ENCODE data around the gene RASA3.

Gene RASA3

DNA sequence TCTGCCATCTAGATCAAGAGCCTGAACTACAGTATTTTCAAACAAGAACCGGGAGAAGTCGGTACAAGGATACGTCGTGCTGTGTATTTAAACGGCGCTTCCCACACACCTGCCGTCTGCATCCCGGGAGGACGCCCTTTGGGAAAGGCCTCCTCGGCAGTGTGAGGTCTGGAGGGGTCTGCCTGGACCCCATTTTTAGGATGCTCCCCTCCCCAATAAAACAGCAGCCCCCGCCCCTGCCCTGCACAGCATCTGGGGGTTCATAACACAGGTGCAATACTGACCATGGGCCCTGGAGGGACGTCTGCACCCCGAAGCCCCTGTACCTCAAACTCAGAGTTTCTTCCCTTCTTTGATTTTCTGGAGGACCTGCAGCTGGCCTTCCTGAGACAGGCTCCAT, 154.4 kb downstream of the RASA3 start:
- H3K36me3 ChIP-seq (ENCODE audit: control insufficient read depth in 4 of 4, insufficient read depth in 4 of 4, low read length in 3 of 4) = peaks cover 4 to 68% (median 36%) of the 10 kb centered on the region in 4 experiments
- DNase-seq = no peak
- ChIA-PET CTCF (no interaction called here), POLR2A (no interaction called here)
- no peaks in the 10 kb centered on the region for H3K9me3 ChIP-seq (ENCODE audit: control extremely low read depth in 1 of 5, control insufficient read depth in 4 of 5, insufficient read depth in 2 of 5, low read depth in 1 of 5, low read length in 4 of 5)
- no peaks in the 10 kb centered on the region for H3K27me3 ChIP-seq (replicated peaks in 2 of 5; ENCODE audit: control insufficient read depth in 4 of 5, insufficient read depth in 5 of 5, low read length in 4 of 5)
- H3K4me1 ChIP-seq (ENCODE audit: control extremely low read depth in 1 of 4, control insufficient read depth in 4 of 4, insufficient read depth in 4 of 4, low read length in 3 of 4) = no peaks in the 10 kb centered on the region
- no peak overlapping the region for H3K27ac ChIP-seq (ENCODE audit: insufficient read depth in 1 of 2, low read depth in 1 of 2, low read length in 2 of 2, poor library complexity in 1 of 2, severe bottlenecking in 2 of 2)
- WGBS (ENCODE audit: insufficient coverage) = 96% methylated on average over 13 of the region's 13 CpGs
- H3K4me3 ChIP-seq (ENCODE audit: control insufficient read depth in 1 of 7, extremely low read depth in 1 of 7, insufficient read depth in 4 of 7, low read depth in 2 of 7, low read length in 6 of 7) = no peak overlapping the region

DNA sequence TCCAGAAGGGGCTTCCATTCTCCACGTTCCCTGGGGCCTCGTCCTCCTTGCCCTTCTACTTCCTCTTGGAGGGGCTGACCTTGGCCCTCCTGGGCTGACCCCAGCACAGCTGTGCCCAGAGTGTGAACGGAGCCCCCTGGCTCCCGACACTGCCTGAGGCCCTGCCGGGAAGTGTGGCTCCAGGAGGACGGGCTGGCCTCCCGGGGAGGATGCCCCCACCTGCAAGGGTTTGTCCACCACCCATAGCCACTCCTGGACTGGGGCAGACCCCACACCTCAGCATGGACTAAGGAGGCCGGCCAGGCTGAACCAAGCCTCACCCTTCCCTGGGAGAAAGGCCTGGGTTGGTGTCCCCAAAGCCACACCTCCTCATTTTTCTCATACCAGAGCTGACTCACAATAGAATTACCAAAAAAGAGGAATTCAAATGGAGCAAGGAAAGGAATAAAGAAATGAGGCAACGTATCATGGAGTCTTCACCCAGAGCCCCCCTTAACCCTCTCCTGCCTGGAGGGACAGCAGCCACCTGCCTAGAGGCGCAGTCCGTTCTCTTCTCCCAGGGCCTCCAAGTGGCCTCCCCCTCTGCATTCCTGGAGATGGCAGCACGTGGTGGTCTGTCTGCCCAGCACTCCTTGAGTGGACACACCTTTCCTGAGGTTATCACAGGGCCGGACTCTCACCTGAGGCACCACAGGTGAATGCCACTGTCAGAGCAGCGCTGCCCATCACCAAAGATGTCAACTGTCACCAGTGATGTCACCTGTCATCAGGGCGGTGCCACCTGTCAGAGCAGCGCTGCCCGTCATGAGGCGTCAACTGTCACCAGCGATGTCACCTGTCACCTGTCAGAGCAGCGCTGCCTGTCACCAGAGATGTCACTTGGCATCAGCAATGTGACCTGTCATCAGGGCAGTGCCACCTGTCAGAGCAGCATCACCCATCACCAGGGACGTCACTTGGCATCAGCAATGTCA, 155.4 kb downstream of the RASA3 start:
- 92% methylated on average over 21 of the region's 21 CpGs for WGBS (ENCODE audit: insufficient coverage)
- no peaks in the 10 kb centered on the region for H3K27me3 ChIP-seq (replicated peaks in 2 of 5; ENCODE audit: control insufficient read depth in 4 of 5, insufficient read depth in 5 of 5, low read length in 4 of 5)
- no peak for DNase-seq
- H3K4me3 ChIP-seq (ENCODE audit: control insufficient read depth in 1 of 7, extremely low read depth in 1 of 7, insufficient read depth in 4 of 7, low read depth in 2 of 7, low read length in 6 of 7) = no peak overlapping the region
- ChIA-PET CTCF (no interaction called here), POLR2A (no interaction called here)
- H3K27ac ChIP-seq (ENCODE audit: insufficient read depth in 1 of 2, low read depth in 1 of 2, low read length in 2 of 2, poor library complexity in 1 of 2, severe bottlenecking in 2 of 2) = no peak overlapping the region
- H3K9me3 ChIP-seq (ENCODE audit: control extremely low read depth in 1 of 5, control insufficient read depth in 4 of 5, insufficient read depth in 2 of 5, low read depth in 1 of 5, low read length in 4 of 5) = no peaks in the 10 kb centered on the region
- H3K4me1 ChIP-seq (ENCODE audit: control extremely low read depth in 1 of 4, control insufficient read depth in 4 of 4, insufficient read depth in 4 of 4, low read length in 3 of 4) = no peaks in the 10 kb centered on the region
- H3K36me3 ChIP-seq (ENCODE audit: control insufficient read depth in 4 of 4, insufficient read depth in 4 of 4, low read length in 3 of 4) = peaks cover 4 to 62% (median 31%) of the 10 kb centered on the region in 4 experiments

DNA sequence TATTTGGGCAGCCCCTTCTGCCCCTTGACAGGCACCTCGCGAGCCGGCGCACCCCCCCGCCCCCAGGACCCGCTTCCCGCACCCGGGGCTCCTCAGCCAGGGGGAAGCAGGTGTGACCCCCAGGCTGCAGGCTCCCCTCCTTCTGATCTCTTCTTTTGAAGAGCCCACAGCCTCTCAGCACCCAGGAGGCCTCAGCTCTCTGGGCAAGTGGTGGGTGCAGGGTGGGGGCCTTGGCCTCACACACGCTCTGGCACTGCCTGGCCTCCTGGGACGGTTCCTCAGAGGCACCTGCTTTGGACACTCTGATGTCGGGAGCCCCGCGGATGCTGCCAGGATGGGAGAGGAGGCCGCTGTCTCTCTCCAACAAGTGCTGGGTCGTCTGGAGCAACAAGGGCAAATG, 157.0 kb downstream of the RASA3 start:
- Histone ChIP-seq H3K27me3 (replicated peaks in 2 of 5; ENCODE audit: control insufficient read depth in 4 of 5, insufficient read depth in 5 of 5, low read length in 4 of 5) (no peaks in the 10 kb centered on the region), H3K9me3 (ENCODE audit: control extremely low read depth in 1 of 5, control insufficient read depth in 4 of 5, insufficient read depth in 2 of 5, low read depth in 1 of 5, low read length in 4 of 5) (no peaks in the 10 kb centered on the region), H3K36me3 (ENCODE audit: control insufficient read depth in 4 of 4, insufficient read depth in 4 of 4, low read length in 3 of 4) (peaks cover 4 to 47% (median 24%) of the 10 kb centered on the region in 4 experiments), H3K4me3 (ENCODE audit: control insufficient read depth in 1 of 7, extremely low read depth in 1 of 7, insufficient read depth in 4 of 7, low read depth in 2 of 7, low read length in 6 of 7) (no peak overlapping the region), H3K27ac (ENCODE audit: insufficient read depth in 1 of 2, low read depth in 1 of 2, low read length in 2 of 2, poor library complexity in 1 of 2, severe bottlenecking in 2 of 2) (no peak overlapping the region), H3K4me1 (ENCODE audit: control extremely low read depth in 1 of 4, control insufficient read depth in 4 of 4, insufficient read depth in 4 of 4, low read length in 3 of 4) (no peaks in the 10 kb centered on the region)
- ChIA-PET CTCF (no interaction called here), POLR2A (no interaction called here)
- DNase-seq = no peak
- 98% methylated on average over 7 of the region's 15 CpGs for WGBS (ENCODE audit: insufficient coverage)

DNA sequence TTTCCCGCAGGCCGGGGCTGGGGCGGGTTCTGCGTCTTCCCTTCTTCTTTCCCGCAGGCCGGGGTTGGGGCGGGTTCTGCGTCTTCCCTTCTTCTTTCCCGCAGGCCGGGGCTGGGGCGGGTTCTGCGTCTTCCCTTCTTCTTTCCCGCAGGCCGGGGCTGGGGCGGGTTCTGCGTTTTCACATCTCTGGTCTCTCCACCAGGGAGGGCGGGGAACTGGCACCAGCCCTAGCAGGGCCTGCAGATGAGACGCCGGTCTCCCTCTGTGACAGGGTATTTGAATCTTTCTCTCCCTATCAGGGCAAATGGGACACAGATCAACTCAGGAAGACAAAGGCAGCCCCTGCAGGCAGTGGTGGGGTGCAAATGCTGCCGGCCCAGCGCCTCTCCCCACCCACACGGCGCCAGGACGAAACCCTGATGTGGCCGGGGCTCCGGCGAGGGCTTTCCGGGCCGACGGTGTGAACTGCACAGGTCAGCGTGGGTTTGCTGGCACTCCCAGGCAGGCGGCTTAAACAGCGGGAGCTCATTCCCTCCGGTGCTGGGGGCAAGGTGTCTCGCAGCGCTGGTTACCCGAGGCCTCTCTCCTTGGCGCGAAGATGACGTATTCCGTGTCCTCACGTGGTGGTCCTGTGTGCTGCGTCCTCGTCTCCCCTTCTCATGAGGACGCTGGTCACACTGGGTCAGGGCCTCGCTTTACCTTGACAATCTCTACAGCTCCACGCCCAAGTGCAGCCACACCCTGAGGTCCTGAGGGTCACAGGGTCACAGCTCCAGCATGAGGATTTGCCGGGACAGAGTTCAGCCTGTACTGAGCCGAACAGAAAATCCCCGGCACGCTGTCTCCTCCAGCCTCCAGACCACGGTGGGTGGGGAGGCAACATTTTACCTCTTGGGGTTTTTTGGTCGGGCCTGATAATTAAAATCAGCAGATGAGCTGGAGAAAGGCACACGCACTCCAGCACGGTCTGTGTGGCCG, 157.8 kb downstream of the RASA3 start:
- POLR2A ChIA-PET = no interaction called here
- H3K4me1 ChIP-seq (ENCODE audit: control extremely low read depth in 1 of 4, control insufficient read depth in 4 of 4, insufficient read depth in 4 of 4, low read length in 3 of 4) = no peaks in the 10 kb centered on the region
- no peak for DNase-seq
- H3K36me3 ChIP-seq (ENCODE audit: control insufficient read depth in 4 of 4, insufficient read depth in 4 of 4, low read length in 3 of 4) = peaks cover 4 to 39% (median 18%) of the 10 kb centered on the region in 4 experiments
- no peak overlapping the region for H3K27ac ChIP-seq (ENCODE audit: insufficient read depth in 1 of 2, low read depth in 1 of 2, low read length in 2 of 2, poor library complexity in 1 of 2, severe bottlenecking in 2 of 2)
- no peaks in the 10 kb centered on the region for H3K27me3 ChIP-seq (replicated peaks in 2 of 5; ENCODE audit: control insufficient read depth in 4 of 5, insufficient read depth in 5 of 5, low read length in 4 of 5)
- no peak overlapping the region for H3K4me3 ChIP-seq (ENCODE audit: control insufficient read depth in 1 of 7, extremely low read depth in 1 of 7, insufficient read depth in 4 of 7, low read depth in 2 of 7, low read length in 6 of 7)
- WGBS (ENCODE audit: insufficient coverage) = 97% methylated on average over 45 of the region's 56 CpGs
- CTCF ChIA-PET = no interaction called here
- H3K9me3 ChIP-seq (ENCODE audit: control extremely low read depth in 1 of 5, control insufficient read depth in 4 of 5, insufficient read depth in 2 of 5, low read depth in 1 of 5, low read length in 4 of 5) = no peaks in the 10 kb centered on the region

DNA sequence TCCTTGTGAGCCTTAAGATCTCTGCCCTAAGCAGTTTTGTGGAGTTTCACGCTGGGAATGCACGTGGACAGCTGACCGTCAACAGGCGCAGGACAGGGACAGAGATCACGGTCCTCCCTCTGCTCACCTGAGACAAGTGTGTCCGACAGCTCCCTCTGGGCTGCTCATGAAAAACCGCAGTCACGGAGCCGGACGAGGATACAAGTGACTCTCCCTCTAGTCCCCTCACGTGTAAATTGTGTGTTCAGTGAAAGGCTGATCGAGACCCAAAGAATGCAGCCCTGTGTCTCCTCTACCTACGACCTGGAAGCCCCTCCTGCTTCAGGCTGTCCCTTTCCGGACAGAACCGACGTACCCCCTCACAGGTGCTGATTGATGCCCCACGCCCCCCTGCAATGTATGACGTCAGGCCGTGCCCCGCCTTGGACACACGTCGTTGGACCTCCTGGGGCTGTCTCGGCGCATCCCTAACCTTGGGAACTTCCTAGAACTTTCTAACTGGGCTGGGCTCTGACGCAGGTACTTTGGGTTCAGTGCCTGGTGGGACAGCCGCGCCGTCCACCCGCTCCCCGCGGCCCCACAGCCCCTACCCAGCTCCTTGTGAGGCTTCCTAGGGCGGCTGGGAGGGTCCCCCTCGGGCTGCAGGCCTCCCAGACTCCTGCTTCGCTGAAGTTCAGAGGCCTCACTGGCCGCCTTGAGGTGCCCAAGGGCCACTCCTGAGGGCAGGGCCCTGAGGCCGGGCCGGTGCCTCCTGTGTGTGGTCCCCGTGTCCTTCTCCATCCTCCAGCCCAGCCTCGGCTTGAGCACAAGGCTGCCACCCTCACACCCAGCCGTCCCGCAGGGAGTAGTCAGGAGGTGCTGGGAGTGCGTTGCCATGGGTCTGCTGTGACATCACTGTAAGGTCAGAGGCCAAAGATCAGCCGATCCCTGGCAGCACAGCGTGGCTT, 158.9 kb downstream of the RASA3 start, which contains the start of gene C13orf46:
Gene C13orf46 (minus strand): TSS at position 859 of the 947 bp plus-strand sequence. CDS start 79 bp downstream, at position 780.
- no peaks in the 10 kb centered on the region for H3K27me3 ChIP-seq (replicated peaks in 2 of 5; ENCODE audit: control insufficient read depth in 4 of 5, insufficient read depth in 5 of 5, low read length in 4 of 5)
- H3K9me3 ChIP-seq (ENCODE audit: control extremely low read depth in 1 of 5, control insufficient read depth in 4 of 5, insufficient read depth in 2 of 5, low read depth in 1 of 5, low read length in 4 of 5) = no peaks in the 10 kb centered on the region
- no peak within 1 kb of the TSS for H3K4me3 ChIP-seq (ENCODE audit: control insufficient read depth in 1 of 7, extremely low read depth in 1 of 7, insufficient read depth in 4 of 7, low read depth in 2 of 7, low read length in 6 of 7)
- CTCF ChIA-PET = interaction anchor here (1.0 kb wide), 1 partner anchor 11 kb away, joined by 3 read pairs; no protein-coding TSS in a partner anchor
- POLR2A ChIA-PET = no interaction called here
- no peak for DNase-seq
- peaks cover 4 to 28% (median 12%) of the 10 kb centered on the region in 4 experiments for H3K36me3 ChIP-seq (ENCODE audit: control insufficient read depth in 4 of 4, insufficient read depth in 4 of 4, low read length in 3 of 4)
- H3K4me1 ChIP-seq (ENCODE audit: control extremely low read depth in 1 of 4, control insufficient read depth in 4 of 4, insufficient read depth in 4 of 4, low read length in 3 of 4) = no peaks in the 10 kb centered on the region
- WGBS (ENCODE audit: insufficient coverage) = 96% methylated on average over 42 of the region's 44 CpGs
- H3K27ac ChIP-seq (ENCODE audit: insufficient read depth in 1 of 2, low read depth in 1 of 2, low read length in 2 of 2, poor library complexity in 1 of 2, severe bottlenecking in 2 of 2) = no peak within 1 kb of the TSS

DNA sequence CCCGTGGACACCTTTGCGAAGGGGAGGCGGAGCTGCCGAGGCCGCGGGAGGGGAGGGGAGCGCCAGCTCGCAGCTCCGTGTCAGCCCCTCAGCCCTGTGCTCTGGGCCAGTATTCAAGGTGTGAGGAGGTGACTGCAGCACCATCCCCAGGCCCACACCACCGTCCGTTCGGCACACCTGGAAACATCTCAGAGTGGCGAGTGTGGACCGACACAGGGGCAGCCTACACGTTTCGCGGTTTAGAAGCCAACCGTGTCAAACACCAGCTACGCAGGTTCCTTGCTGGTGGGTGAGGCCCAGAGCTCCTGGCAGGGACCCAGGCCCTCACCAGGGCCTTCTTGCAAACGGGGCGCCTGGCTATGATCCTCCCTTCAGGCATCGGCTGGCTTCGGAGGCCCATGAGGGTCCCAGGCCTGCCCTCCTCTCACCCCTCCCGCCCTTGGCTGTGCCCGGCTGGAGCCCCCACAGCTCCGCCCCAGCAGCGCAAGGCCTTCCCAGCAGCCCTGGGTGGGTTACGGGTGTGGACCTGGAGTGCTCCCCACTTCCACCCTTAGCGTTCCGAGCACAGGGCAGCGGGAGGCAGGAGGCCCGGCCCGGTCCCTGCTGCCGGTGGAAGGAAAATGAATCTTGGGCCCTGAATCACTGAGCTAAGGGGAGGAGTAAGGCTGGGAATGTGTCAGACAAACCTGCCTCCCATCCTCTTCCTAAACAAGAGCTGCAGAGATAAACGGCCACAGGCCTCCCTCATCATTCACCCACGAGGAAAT, 159.8 kb downstream of the RASA3 start:
- Histone ChIP-seq H3K4me3 (ENCODE audit: control insufficient read depth in 1 of 7, extremely low read depth in 1 of 7, insufficient read depth in 4 of 7, low read depth in 2 of 7, low read length in 6 of 7) (no peak overlapping the region), H3K4me1 (ENCODE audit: control extremely low read depth in 1 of 4, control insufficient read depth in 4 of 4, insufficient read depth in 4 of 4, low read length in 3 of 4) (no peaks in the 10 kb centered on the region), H3K9me3 (ENCODE audit: control extremely low read depth in 1 of 5, control insufficient read depth in 4 of 5, insufficient read depth in 2 of 5, low read depth in 1 of 5, low read length in 4 of 5) (no peaks in the 10 kb centered on the region), H3K27ac (ENCODE audit: insufficient read depth in 1 of 2, low read depth in 1 of 2, low read length in 2 of 2, poor library complexity in 1 of 2, severe bottlenecking in 2 of 2) (no peak overlapping the region), H3K36me3 (ENCODE audit: control insufficient read depth in 4 of 4, insufficient read depth in 4 of 4, low read length in 3 of 4) (peaks cover 4 to 21% (median 12%) of the 10 kb centered on the region in 4 experiments), H3K27me3 (replicated peaks in 2 of 5; ENCODE audit: control insufficient read depth in 4 of 5, insufficient read depth in 5 of 5, low read length in 4 of 5) (no peaks in the 10 kb centered on the region)
- CTCF ChIA-PET = interaction anchor here (1.0 kb wide), 1 partner anchor 10 kb away, joined by 3 read pairs; no protein-coding TSS in a partner anchor
- 97% methylated on average over 34 of the region's 36 CpGs for WGBS (ENCODE audit: insufficient coverage)
- POLR2A ChIA-PET = no interaction called here
- no peak for DNase-seq
